Pancreas (tissue), 10 donors: Measurements from ENCODE around the gene ANKS1B. TPM values are rescaled to one million over a fixed set of nuclear protein-coding genes. Genes with fewer than 3 reads are reported as not detected.

ENCODE experiments used
- ATAC-seq, 4 donors: fragments of 200-7000 bp; cut with Tn5 transposase; one replicate each; pipeline versions ENCODE4 v1.8.0 to v1.9.1; 2020; ENCODE audit warnings: mild to moderate bottlenecking in 4 of 4, moderate library complexity in 4 of 4
- DNase-seq, 6 donors: peaks; one replicate each; pipeline ENCODE4 v3.0.0-alpha.2; 2020
- FAIRE-seq: peaks from 2 replicates; lab custom pipeline; 2012; peaks lifted over from hg19 to GRCh38; lab: Jason Lieb, UNC
- H3K27ac ChIP-seq, 4 donors: fragments of 200-600 bp; sonication (generic); 1 replicate in 3 of 4; 2 replicates in 1 of 4; pipeline versions ENCODE4 v1.5.0 to v1.8.0; 2020
- H3K27me3 ChIP-seq, 4 donors: fragments of 200-600 bp; one replicate each; pipeline ENCODE4 v1.8.0; 2021
- H3K36me3 ChIP-seq, 3 donors: fragments of 200-600 bp; sonication (generic) in 1 of 3; one replicate each; pipeline versions ENCODE4 v1.5.0 to v1.8.0; 2020 to 2021
- H3K4me1 ChIP-seq, 3 donors: fragments of 200-600 bp; one replicate each; pipeline ENCODE4 v1.8.0; 2021
- H3K4me3 ChIP-seq, 4 donors: fragments of 200-600 bp; sonication (generic) in 2 of 4; one replicate each; pipeline versions ENCODE4 v1.5.0 to v1.8.0; 2020 to 2021
- H3K9me3 ChIP-seq, 4 donors: fragments of 200-600 bp; one replicate each; pipeline ENCODE4 v1.8.0; 2021
- CTCF ChIP-seq, 4 donors: fragments of 200-600 bp; sonication (generic) in 3 of 4; IDR thresholded peaks; one replicate each; pipeline versions ENCODE4 v1.5.0 to v1.8.0; 2021; ENCODE audit warnings: antibody characterized with exemption in 4 of 4
- WGBS, 2 donors: extraction: QIAGEN DNeasy Blood & Tissue Kit; methylation state at CpG; one replicate each; pipeline ENCODE4 v1.1.7; 2013; 5-methylcytosine and 5-hydroxymethylcytosine counted together
- intact Hi-C, 3 donors: fragments of 100-400 bp; cut with DNase I; formaldehyde crosslinking; loops; one replicate each; pipeline versions ENCODE4 v1.11.1 to v1.14.2; 2022
- polyA plus RNA-seq, 2 donors: library from polyadenylated mRNA; stranded (reverse); fragments of 200-250 nt; gene quantifications; one replicate each; pipeline ENCODE4 v1.2.3, GENCODE V29; 2013
- total RNA-seq, 6 donors: library from RNA; stranded (reverse); fragmentation: NEBNext Ultra II Directional in 4 of 6; extraction: Animal tissue kit (Norgen Biotek cat#: 25700) in 4 of 6; gene quantifications; one replicate each; pipeline versions ENCODE4 v1.2.1 to v1.2.4, GENCODE V29; 2021 to 2023
- donor health status: healthy with polysubstance abuse.
- donor health status: DM: no; HTN: no; CAD: no; lungs with moderate emphysema.
- donor health status: DM: no; HTN: no; CAD: no.
- donor health status: control.
- donor health status: control.
- donor health status: Bipolar disorder and iron deficiency.
- donor health status: DM: yes; HTN: yes; CAD: no.
- donor health status: DM: no; HTN: no; CAD: no.
- donor health status: DM: no; HTN: no; CAD: no.
- donor health status: DM: yes; HTN: yes; CAD: no.

The ANKS1B gene
- total and polyA plus RNA-seq, 8 donors: 0.49 to 3.2 (median 1.9) TPM

- Histone ChIP-seq H3K4me3 (no peak overlapping the region), H3K9me3 (no peaks in the 10 kb centered on the region), H3K27me3 (no peaks in the 10 kb centered on the region), H3K4me1 (no peaks in the 10 kb centered on the region), H3K36me3 (no peaks in the 10 kb centered on the region), H3K27ac (no peak overlapping the region)
- intact Hi-C loops: no loop called here
- no peak for TF ChIP-seq CTCF (IDR thresholded peaks at IDR 0.05)
- FAIRE-seq: no peak
- DNase-seq: no peak
- 76 to 84% methylated on average over 5 of the region's 5 CpGs for WGBS, 2 donors
- no peak for ATAC-seq
Measured at GRCh38 chr12:99920353-99920960, 64.3 kb downstream of the ANKS1B start.

DNA sequence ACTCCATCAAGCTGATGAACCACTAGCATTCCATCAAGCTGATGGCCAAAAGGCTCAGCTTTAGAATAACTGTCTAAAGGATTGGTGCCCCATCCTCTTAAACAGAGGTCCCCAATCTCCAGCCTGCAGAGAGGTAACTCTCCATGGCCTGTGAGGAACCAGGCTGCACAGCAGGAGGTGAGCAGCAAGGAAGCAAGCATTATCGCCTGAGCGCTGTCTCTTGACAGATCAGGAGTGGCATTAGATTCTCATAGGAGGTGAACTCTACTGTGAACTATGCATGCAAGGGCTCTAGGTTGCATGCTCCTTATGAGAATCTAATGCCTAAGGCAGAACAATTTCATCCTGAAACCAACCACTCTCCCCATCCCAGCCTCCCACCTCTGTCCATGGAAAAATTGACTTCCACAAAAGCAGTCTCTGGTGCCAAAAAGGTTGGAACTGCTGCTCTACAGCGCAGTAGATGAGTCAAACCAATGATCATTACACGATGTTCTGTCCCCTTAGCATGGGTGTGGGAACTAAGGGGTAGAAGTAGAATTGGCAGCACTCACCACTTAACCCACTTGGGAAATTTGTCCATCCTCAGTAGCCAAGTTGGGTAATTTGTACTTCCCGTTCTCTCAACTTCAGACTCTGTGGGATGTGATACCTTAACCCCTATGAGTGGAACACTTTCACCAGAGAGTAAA lies 66.9 kb downstream of the ANKS1B start:
- Histone ChIP-seq H3K9me3 (no peaks in the 10 kb centered on the region), H3K27me3 (no peaks in the 10 kb centered on the region), H3K36me3 (no peaks in the 10 kb centered on the region), H3K27ac (no peak overlapping the region), H3K4me1 (no peaks in the 10 kb centered on the region), H3K4me3 (no peak overlapping the region)
- intact Hi-C loops: no loop called here
- no peak for TF ChIP-seq CTCF (IDR thresholded peaks at IDR 0.05)
- ATAC-seq (peak in 1 of 4 donors; percentile 49), DNase-seq (no peak), FAIRE-seq (no peak)
- 83 to 84% methylated on average over 5 of the region's 5 CpGs for WGBS, 2 donors

- intact Hi-C loops: no loop called here
- no peaks in the 10 kb centered on the region for H3K36me3 ChIP-seq
- no peak overlapping the region for H3K4me3 ChIP-seq
- H3K27me3 ChIP-seq: no peaks in the 10 kb centered on the region
- FAIRE-seq: no peak
- no peak for TF ChIP-seq CTCF (IDR thresholded peaks at IDR 0.05)
- no peak for ATAC-seq
- H3K4me1 ChIP-seq: no peaks in the 10 kb centered on the region
- H3K9me3 ChIP-seq: no peaks in the 10 kb centered on the region
- 70 to 72% methylated on average over 3 of the region's 3 CpGs for WGBS, 2 donors
- DNase-seq: no peak
- H3K27ac ChIP-seq: no peak overlapping the region
Measured at GRCh38 chr12:99916555-99916954, 68.2 kb downstream of the ANKS1B start.

DNA sequence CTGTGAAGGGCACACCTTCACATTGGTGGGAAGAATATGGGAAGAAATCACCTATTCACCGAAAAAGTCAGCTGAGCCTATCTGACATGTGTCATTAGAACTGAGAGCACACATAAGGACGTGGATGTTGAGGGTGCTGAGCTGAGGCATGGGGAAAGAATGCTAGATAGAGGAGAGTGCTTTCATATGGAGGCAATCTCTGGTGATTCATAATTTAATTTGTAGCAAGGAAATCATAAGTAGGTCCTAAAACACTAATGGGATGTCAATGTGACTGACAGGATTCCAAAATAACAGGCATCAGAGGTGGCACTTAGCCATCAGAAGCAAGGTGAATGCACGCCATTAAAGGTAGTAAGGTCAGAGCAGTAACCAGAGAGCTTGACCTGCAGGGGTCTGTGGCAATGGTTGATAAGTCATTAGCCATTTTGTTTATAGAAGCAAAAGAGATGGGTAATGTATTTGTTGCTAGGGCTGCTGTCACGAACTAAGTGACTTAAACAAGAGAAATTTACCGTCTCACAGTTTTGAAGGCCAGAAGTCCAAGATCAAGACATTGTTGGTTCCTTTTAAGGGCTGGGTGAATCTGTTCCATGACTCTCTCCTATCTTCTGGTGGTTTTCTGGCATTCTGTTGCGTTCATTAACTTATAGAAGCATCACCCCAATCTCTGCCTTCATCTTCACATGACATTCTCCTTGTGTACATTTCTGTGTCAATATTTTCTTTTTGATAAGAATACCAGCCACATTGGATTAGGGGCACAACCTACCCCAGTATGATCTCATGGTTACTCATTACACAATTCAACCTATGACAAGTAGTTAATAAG lies 69.3 kb downstream of the ANKS1B start:
- ATAC-seq (no peak), FAIRE-seq (no peak), DNase-seq (no peak)
- Histone ChIP-seq H3K9me3 (no peaks in the 10 kb centered on the region), H3K27me3 (no peaks in the 10 kb centered on the region), H3K4me3 (no peak overlapping the region), H3K27ac (no peak overlapping the region), H3K4me1 (no peaks in the 10 kb centered on the region), H3K36me3 (no peaks in the 10 kb centered on the region)
- 71 to 74% methylated on average over 6 of the region's 6 CpGs for WGBS, 2 donors
- intact Hi-C loops: no loop called here
- TF ChIP-seq CTCF (IDR thresholded peaks at IDR 0.05): no peak
